Raji (cell line): ENCODE measurements around the gene BEND6.

Experiments used
- POLR2A ChIP-seq: IDR thresholded peaks from 2 replicates; pipeline ENCODE4 v1.6.1; 2011; ENCODE audit warnings: low read depth, low read length, control low read depth; ENCODE audit not compliant: insufficient read depth

Gene BEND6

DNA sequence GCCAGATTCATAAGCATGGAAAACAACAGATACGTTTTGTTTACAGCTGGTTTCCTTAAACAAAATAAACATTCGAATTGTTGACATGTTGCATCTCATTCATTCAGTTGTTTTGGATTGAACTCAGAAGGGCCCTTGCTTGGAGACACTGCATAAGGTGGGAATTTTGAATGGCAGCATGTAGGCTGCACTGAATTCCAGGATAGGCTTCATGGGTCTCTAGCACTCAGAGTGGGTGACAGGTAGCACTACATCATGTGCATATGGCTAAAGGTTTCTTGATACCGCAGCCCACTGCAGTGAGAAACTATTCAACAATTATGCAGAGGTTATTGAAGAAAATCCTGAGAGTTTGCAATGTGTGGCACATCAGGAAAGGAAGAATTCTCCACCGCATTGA, 1.6 kb downstream of the BEND6 start:
- no peak for TF ChIP-seq POLR2A

- TF ChIP-seq POLR2A: no peak
These were observed 2.9 kb downstream of the BEND6 start for GRCh38 chr6:56957856-56958255.

- no peak for TF ChIP-seq POLR2A
These were observed 3.6 kb downstream of the BEND6 start for GRCh38 chr6:56958481-56958880.

- no peak for TF ChIP-seq POLR2A
These were observed 4.2 kb downstream of the BEND6 start for GRCh38 chr6:56959094-56959493.

DNA sequence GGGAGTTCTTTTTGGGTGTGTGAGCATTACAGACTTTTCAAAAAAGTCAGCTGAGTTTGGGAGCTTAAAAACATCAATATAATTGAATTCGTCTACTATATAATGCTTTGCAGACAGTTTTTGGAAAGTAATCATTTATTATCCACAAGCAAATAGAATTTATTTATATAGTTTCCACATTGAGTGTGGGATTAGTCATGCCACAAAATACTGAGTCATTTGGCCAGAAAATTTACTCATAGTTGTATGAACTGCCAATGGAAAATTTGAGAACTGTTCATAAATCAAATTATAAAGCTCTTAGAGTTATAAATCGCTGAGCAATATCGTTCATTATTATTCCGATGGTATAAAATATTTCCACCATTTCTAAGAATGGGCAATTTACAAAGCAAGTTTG, 5.0 kb downstream of the BEND6 start:
- no peak for TF ChIP-seq POLR2A

- TF ChIP-seq POLR2A: no peak
These were observed 6.2 kb downstream of the BEND6 start for GRCh38 chr6:56961151-56961550.

DNA sequence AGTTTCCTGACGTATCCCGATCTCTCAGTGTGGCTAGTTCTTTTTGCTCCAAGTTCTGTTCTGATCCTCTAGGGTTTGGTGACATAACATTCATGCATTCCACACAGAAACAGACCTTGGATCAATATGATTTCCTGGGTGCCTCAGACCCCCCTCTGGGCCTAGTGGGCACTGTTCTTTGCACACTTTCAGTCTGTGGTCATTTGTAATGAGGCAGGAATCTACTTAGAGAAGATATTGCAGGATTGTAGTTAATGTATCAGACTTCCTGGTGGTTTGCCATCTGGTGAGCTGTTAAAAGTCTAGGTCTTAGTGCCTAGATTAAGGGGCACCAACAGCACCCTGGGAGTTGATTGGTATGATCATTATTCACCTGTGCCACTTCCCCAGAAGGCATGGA, 7.5 kb downstream of the BEND6 start:
- no peak for TF ChIP-seq POLR2A

DNA sequence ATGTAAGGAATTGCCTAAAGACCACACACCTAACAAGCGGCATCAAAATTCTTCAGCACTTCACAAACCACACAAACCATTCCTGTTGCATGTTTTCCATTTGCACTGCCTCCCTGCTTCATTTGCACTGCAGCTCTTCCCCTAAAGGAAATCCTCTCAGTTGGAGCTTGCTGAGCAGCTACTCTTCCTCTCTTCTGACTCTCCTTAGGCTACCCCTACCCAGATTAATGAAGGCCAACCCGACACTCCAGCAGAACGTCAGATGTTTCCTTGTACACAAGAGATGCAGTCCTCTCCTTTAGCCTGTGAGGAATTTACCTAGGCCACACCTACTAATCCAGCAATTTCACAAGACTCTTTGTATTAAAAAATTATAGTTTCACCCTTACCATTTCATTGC, 8.1 kb downstream of the BEND6 start:
- TF ChIP-seq POLR2A: no peak

GRCh38 chr6:56963793-56964192, 8.9 kb downstream of the BEND6 start:
- TF ChIP-seq POLR2A: no peak

DNA sequence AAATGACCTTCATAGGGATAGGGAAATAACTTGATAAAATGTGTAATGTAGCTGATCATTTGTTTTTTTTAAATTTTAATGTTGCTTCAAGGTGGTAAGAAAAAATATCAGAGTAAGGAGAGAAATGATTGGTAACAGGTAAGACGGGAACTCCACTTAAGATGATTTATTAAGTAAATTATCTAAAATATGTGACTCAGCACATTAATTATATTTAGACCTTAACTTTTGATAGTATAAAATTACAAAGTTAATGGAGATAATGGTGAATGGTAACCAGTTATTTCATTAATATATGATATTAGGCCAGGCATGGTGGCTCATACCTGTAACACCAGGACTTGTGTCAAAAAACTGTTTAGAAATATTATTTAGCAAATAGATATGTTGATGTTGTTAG, 10.2 kb downstream of the BEND6 start:
- TF ChIP-seq POLR2A: no peak

DNA sequence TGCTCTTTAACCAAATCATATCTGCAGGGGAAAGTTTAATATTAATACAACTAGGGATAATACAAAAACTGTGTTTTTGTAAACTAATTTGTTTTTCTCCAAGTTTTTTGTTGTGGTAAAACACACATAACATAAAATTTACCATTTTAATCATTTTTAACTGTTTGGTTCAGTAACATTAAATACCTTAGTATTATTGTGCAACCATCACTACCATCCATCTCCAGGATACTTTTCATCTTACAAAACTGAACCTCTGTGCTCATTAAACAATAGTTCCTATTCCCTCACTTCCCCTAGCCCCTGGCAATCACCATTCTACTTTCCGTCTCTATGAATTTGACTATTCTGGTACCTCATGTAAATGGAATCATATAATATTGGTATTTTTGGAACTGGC, 15.9 kb downstream of the BEND6 start:
- no peak for TF ChIP-seq POLR2A

DNA sequence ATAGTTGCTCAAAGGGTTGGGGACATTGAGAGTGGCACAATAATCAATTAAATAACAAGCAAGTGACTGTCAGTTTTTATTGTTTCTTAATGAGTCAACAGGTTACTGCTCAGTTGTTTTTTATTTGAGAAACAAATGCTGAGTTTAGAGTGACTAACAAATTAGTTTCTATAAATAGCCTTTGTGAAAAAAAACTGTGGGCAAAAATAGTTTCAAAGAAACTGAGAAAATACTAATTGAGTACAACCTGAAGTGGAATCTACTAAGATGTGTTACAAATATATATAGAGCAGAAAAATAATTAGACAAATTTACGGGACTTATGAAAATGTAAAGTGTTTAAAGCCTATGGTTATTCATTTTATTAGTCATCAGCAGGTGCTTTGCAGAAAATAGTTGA, 22.3 kb downstream of the BEND6 start:
- TF ChIP-seq POLR2A: no peak

DNA sequence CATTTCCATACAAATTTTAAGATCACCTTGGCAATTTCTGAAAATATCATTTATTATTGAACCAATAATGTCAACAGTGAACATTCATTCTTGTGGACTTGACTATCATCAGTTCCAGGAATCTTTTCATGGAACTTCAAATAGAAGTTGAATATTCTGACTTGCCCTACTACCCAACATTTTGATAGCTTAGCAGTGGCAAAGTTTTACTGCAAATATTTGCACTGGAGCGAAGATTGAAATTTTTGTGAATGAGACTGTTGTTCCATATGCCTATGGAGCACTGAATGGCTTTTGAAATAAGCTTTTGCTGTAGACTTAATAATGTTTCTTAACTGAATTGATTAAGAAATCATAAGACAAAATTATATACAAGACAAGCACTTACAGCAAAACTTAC, 23.6 kb downstream of the BEND6 start:
- TF ChIP-seq POLR2A: no peak

DNA sequence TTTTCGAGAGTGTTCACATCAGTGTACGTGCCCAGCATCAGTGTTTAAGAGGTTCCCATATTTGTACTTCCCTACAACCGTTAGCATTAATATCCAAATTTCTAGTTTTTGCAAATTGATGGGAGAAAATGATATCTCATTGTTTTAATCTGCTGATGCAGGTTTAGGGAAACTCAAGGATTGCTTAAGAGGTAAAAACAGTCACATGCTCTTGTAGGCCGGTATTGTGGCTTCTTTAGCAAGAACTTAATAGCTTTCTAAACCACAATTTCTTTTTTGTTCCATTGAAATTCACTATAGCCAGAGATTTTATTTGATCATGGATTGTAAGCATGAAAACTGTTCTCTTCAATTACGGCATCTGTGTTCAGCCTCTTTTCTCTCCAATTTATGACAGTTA, 29.5 kb downstream of the BEND6 start:
- no peak for TF ChIP-seq POLR2A

- no peak for TF ChIP-seq POLR2A
These were observed 30.0 kb downstream of the BEND6 start for GRCh38 chr6:56984884-56985283.

GRCh38 chr6:56986611-56987010, 31.7 kb downstream of the BEND6 start:
- no peak for TF ChIP-seq POLR2A

- no peak for TF ChIP-seq POLR2A
These were observed 33.2 kb downstream of the BEND6 start for GRCh38 chr6:56988145-56988544.

DNA sequence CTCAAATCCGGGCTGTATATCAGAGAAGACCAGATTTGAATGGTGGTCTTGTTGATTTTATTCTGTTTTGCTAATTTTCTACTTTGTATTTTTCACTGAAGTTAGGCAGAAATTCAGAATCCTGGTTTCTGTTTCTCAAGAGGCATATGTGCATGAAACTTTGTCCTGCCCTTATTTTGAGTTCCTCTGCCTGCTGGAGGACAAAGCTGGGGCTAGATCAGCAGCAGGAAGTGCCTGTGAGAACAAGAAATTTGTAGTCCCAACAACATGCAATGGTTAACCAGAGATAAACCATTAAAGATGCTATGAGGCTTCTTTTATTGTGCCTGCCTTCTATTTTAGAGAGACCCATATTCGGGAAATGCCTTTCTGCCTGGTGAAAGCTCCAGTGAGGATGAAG, 37.1 kb downstream of the BEND6 start:
- no peak for TF ChIP-seq POLR2A

- no peak for TF ChIP-seq POLR2A
These were observed 37.8 kb downstream of the BEND6 start for GRCh38 chr6:56992703-56993102.

DNA sequence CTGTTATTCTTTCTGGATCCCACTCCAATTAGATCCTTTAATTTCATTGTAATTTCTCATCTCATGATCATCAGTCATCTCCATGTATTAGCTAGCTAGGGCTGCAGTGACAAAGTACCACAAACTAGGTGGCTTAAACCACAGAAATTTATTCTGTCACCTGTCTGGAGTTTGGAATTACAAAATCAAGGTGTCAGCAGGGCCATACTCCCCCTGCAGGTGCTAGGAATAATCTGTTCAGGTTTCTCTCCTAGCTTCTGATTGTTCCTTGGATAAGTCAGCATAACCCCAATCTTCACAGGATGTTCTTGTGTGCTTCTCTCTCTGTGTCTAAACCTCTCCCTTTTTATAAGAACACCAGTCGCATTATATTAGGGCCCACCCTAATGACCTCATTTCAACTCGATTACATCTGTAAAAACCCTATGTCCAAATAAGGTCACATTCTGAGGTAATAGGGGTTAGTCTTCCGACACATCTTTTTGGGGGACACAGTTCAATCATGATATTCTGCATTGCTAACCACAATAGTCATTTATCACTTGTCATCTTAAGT, 40.5 kb downstream of the BEND6 start:
- no peak for TF ChIP-seq POLR2A
